ENCODE measurements around the gene BLTP2. TPM values are rescaled to one million over a fixed set of nuclear protein-coding genes. Genes with fewer than 3 reads are reported as not detected.

The BLTP2 gene
- total and polyA plus RNA-seq, 5 experiments from 2014 or later: 36.0 to 149 (median 51.7) TPM

GRCh38 chr17:28643983-28644786 is 773 bp downstream of the BLTP2 start:
- ATAC-seq: peak in 1 of 2 donors; percentile 1
- POLR2A ChIA-PET: interaction anchor here (0.8 to 3.7 kb wide), 12 partner anchors 17 to 309 kb away, joined by 3 to 62 read pairs (median 15); partner anchors contain the start of genes ALDOC, IFT20, NEK8 and PHF12
- DNase-seq: peak in 5 of 10 donors; percentile 5 to 12 (median 9)
- Mint-ChIP-seq H3K4me3 (peak overlapping the region; percentile 90 to 98 (median 92)), H3K27me3 (no peaks in the 10 kb centered on the region), H3K36me3 (peaks cover 0 to 55% (median 8%) of the 10 kb centered on the region in 3 donors), H3K4me1 (peaks cover 18 to 56% (median 43%) of the 10 kb centered on the region in 4 donors), H3K27ac (peak overlapping the region; percentile 89 to 96 (median 94)), H3K9me3 (no peaks in the 10 kb centered on the region)

DNA sequence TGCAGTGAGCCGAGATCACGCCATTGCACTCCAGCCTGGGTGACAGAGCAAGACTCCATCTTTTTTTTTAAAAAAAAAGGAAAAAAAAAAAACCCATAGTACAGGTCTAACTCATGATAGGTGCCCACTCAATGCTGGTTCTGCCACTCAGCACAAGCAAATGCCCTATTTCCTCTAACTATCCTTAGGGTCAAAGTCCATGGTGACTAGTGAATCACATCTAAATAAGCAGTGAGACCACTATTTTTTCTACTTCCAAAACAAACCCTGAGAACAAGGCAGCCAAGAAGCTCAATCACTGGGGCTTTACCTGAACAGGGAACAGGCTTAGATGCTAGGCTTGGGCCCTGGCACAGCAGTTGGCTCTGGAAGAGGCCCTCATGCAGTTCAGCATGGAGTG is 3.4 kb downstream of the BLTP2 start:
- H3K36me3 Mint-ChIP-seq: peaks cover 7 to 66% (median 17%) of the 10 kb centered on the region in 3 donors
- H3K27ac Mint-ChIP-seq: no peak overlapping the region
- peaks cover 20 to 54% (median 45%) of the 10 kb centered on the region in 4 donors for H3K4me1 Mint-ChIP-seq
- POLR2A ChIA-PET: interaction anchor here (1.0 kb wide), 1 partner anchor 42 kb away, joined by 3 read pairs; no protein-coding TSS in a partner anchor
- DNase-seq (no peak), ATAC-seq (no peak)
- H3K27me3 Mint-ChIP-seq: no peaks in the 10 kb centered on the region
- H3K9me3 Mint-ChIP-seq: no peaks in the 10 kb centered on the region
- H3K4me3 Mint-ChIP-seq: peak overlapping the region in 2 of 10 donors; percentile 45

GRCh38 chr17:28635506-28635905 is 9.5 kb downstream of the BLTP2 start:
- ATAC-seq (no peak), DNase-seq (no peak)
- Mint-ChIP-seq H3K36me3 (peaks cover 7 to 99% (median 34%) of the 10 kb centered on the region in 3 donors), H3K9me3 (no peaks in the 10 kb centered on the region), H3K27me3 (no peaks in the 10 kb centered on the region), H3K4me1 (peaks cover 7 to 50% (median 32%) of the 10 kb centered on the region in 4 donors), H3K27ac (peak overlapping the region in 1 of 10 donors; percentile 1), H3K4me3 (no peak overlapping the region)
- POLR2A ChIA-PET: no interaction called here

GRCh38 chr17:28634206-28634865 is 10.6 kb downstream of the BLTP2 start:
- Mint-ChIP-seq H3K27ac (peak overlapping the region in 1 of 10 donors; percentile 50), H3K27me3 (no peaks in the 10 kb centered on the region), H3K36me3 (peaks cover 7 to 100% (median 29%) of the 10 kb centered on the region in 3 donors), H3K4me1 (peaks cover 7 to 47% (median 28%) of the 10 kb centered on the region in 4 donors), H3K9me3 (no peaks in the 10 kb centered on the region), H3K4me3 (no peak overlapping the region)
- ATAC-seq (no peak), DNase-seq (no peak)
- POLR2A ChIA-PET: no interaction called here

DNA sequence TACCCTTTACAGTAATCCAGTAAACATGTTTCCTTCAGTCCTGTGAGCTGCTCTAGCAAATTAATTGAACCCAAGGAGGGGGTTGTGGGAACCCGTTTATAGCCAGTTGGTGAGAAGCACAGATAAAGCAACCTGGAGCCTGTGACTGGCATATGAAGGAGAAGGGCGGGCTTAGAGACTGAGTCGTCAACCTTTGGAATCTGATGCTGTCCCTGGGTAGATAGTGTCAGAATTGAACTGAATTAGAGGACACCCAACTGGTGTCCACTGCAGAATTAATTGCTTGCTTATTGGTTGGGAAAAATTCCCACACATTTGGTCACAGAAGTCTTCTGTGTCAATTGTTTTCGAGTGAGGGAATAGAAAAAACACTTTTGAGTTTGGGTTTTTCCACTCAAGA is 18.1 kb downstream of the BLTP2 start:
- Mint-ChIP-seq H3K4me1 (peaks cover 0 to 14% (median 4%) of the 10 kb centered on the region in 4 donors), H3K4me3 (no peak overlapping the region), H3K27me3 (no peaks in the 10 kb centered on the region), H3K36me3 (peaks cover under 1 to 91% (median 30%) of the 10 kb centered on the region in 3 donors), H3K27ac (no peak overlapping the region), H3K9me3 (no peaks in the 10 kb centered on the region)
- DNase-seq (no peak), ATAC-seq (no peak)
- POLR2A ChIA-PET: no interaction called here

GRCh38 chr17:28624148-28624547 is 20.8 kb downstream of the BLTP2 start:
- DNase-seq (no peak), ATAC-seq (no peak)
- peaks cover 0 to 15% (median 4%) of the 10 kb centered on the region in 4 donors for H3K4me1 Mint-ChIP-seq
- H3K4me3 Mint-ChIP-seq: no peak overlapping the region
- peaks cover 6 to 93% (median 30%) of the 10 kb centered on the region in 3 donors for H3K36me3 Mint-ChIP-seq
- H3K27ac Mint-ChIP-seq: peak overlapping the region in 2 of 10 donors; percentile 7 to 71
- H3K9me3 Mint-ChIP-seq: no peaks in the 10 kb centered on the region
- H3K27me3 Mint-ChIP-seq: no peaks in the 10 kb centered on the region
- POLR2A ChIA-PET: interaction anchor here (0.7 kb wide), 1 partner anchor 1277 kb away, joined by 3 read pairs; no protein-coding TSS in a partner anchor

- POLR2A ChIA-PET: interaction anchor here (0.6 to 1.0 kb wide), 3 partner anchors 19 to 601 kb away, joined by 3 read pairs; no protein-coding TSS in a partner anchor
- Mint-ChIP-seq H3K27ac (peak overlapping the region in 1 of 10 donors; percentile 45), H3K4me3 (no peak overlapping the region), H3K36me3 (peaks cover 6 to 97% (median 30%) of the 10 kb centered on the region in 3 donors), H3K4me1 (peaks cover 0 to 15% (median 4%) of the 10 kb centered on the region in 4 donors), H3K27me3 (no peaks in the 10 kb centered on the region), H3K9me3 (no peaks in the 10 kb centered on the region)
- no peak for ATAC-seq
- no peak for DNase-seq
These were observed 21.3 kb downstream of the BLTP2 start for GRCh38 chr17:28623696-28624095.

GRCh38 chr17:28622186-28622585 is 22.8 kb downstream of the BLTP2 start:
- POLR2A ChIA-PET: no interaction called here
- Mint-ChIP-seq H3K36me3 (peaks cover 6 to 97% (median 28%) of the 10 kb centered on the region in 3 donors), H3K27ac (no peak overlapping the region), H3K9me3 (no peaks in the 10 kb centered on the region), H3K27me3 (no peaks in the 10 kb centered on the region), H3K4me1 (peaks cover 0 to 12% (median 4%) of the 10 kb centered on the region in 4 donors), H3K4me3 (no peak overlapping the region)
- no peak for ATAC-seq
- DNase-seq: no peak

DNA sequence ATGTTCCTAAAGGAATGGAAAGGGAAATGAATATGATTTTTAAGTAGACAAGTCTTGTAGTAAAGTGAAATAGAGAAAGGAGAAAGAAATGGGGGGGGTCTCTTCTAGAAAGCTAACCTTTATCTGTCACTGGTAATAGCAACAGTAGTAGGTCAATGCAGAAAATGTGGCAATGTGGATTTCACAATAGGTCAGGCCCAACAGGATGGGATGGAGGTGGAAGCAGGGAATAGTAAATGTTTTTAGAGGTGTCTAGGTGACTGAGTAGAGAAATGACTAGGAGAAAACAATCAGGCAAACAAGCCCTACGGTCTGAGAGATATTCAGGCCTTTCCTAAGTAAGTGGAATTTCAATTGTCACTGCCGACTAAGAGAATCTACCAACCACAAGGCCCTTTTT is 24.9 kb downstream of the BLTP2 start:
- peaks cover 0 to 4% (median 2%) of the 10 kb centered on the region in 4 donors for H3K4me1 Mint-ChIP-seq
- POLR2A ChIA-PET: no interaction called here
- no peak for DNase-seq
- no peaks in the 10 kb centered on the region for H3K9me3 Mint-ChIP-seq
- no peaks in the 10 kb centered on the region for H3K27me3 Mint-ChIP-seq
- peaks cover 12 to 100% (median 43%) of the 10 kb centered on the region in 3 donors for H3K36me3 Mint-ChIP-seq
- H3K4me3 Mint-ChIP-seq: no peak overlapping the region
- ATAC-seq: no peak
- H3K27ac Mint-ChIP-seq: peak overlapping the region in 1 of 10 donors; percentile 70

- H3K27ac Mint-ChIP-seq: no peak overlapping the region
- no peaks in the 10 kb centered on the region for H3K9me3 Mint-ChIP-seq
- H3K27me3 Mint-ChIP-seq: no peaks in the 10 kb centered on the region
- POLR2A ChIA-PET: no interaction called here
- H3K4me1 Mint-ChIP-seq: peaks cover 0 to 8% (median 3%) of the 10 kb centered on the region in 4 donors
- ATAC-seq: no peak
- peaks cover 12 to 97% (median 39%) of the 10 kb centered on the region in 3 donors for H3K36me3 Mint-ChIP-seq
- DNase-seq: no peak
- H3K4me3 Mint-ChIP-seq: no peak overlapping the region
These were observed 26.5 kb downstream of the BLTP2 start for GRCh38 chr17:28618464-28618863.

- DNase-seq (no peak), ATAC-seq (no peak)
- POLR2A ChIA-PET: interaction anchor here (0.5 to 0.6 kb wide), 2 partner anchors 31 to 45 kb away, joined by 3 read pairs; partner anchors contain the start of genes SDF2 and SUPT6H
- no peak overlapping the region for H3K27ac Mint-ChIP-seq
- H3K27me3 Mint-ChIP-seq: no peaks in the 10 kb centered on the region
- peaks cover 6 to 75% (median 26%) of the 10 kb centered on the region in 3 donors for H3K36me3 Mint-ChIP-seq
- H3K4me3 Mint-ChIP-seq: no peak overlapping the region
- H3K9me3 Mint-ChIP-seq: no peaks in the 10 kb centered on the region
- H3K4me1 Mint-ChIP-seq: peaks cover 0 to 18% (median 8%) of the 10 kb centered on the region in 4 donors
These were observed 28.7 kb downstream of the BLTP2 start for GRCh38 chr17:28616281-28616680.

DNA sequence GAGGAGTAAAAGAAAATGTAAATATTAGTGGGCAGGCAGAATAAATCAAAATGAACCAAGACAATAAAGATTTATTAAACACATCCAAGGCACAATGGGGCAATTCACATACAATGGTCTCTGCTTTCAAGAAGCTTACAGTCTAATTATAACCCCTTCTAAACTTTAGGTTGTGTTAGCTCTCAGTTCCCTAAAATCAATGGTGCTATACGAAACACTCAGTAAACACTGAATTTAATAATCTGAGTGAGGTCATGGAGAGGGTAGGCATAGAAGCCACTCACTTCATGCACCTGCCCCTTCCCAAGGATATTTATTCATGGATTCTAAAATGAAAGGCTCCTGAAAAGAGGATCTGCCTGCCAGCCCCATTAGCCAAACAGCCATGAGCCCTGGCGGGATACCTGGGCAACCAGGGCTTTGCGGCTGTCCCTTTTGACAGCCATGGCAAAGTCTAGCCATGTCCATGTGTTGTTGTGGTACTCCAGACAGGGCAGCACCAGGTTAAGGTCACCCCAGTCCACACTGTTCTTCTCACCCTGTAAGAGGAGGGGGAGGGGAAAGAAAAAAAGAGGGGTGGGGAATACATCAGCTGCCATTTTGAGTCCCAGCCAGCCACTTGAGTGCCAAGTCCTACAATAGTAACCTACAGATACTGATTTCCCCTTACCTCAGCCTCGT is 29.6 kb downstream of the BLTP2 start:
- H3K27ac Mint-ChIP-seq: no peak overlapping the region
- peaks cover 0 to 18% (median 7%) of the 10 kb centered on the region in 4 donors for H3K4me1 Mint-ChIP-seq
- H3K9me3 Mint-ChIP-seq: no peaks in the 10 kb centered on the region
- DNase-seq (no peak), ATAC-seq (no peak)
- no peaks in the 10 kb centered on the region for H3K27me3 Mint-ChIP-seq
- peaks cover 6 to 68% (median 18%) of the 10 kb centered on the region in 3 donors for H3K36me3 Mint-ChIP-seq
- no peak overlapping the region for H3K4me3 Mint-ChIP-seq
- POLR2A ChIA-PET: no interaction called here
